Lower lobe of right lung (tissue), 2 donors: ENCODE results near the gene EIF4E3. TPM values are rescaled to one million over a fixed set of nuclear protein-coding genes. Genes with fewer than 3 reads are reported as not detected.

Experiments used
- ATAC-seq, 2 donors: fragments of 200-7000 bp; cut with Tn5 transposase; one replicate each; pipeline ENCODE4 v1.9.1; 2020 to 2022; ENCODE audit warnings: mild to moderate bottlenecking in 2 of 2, moderate library complexity in 2 of 2
- DNase-seq: peaks from one replicate; pipeline ENCODE4 v3.0.0-alpha.2; 2020
- H3K27ac ChIP-seq: fragments of 200-600 bp; one replicate; pipeline ENCODE4 v1.8.0; 2022
- H3K27me3 ChIP-seq: fragments of 200-600 bp; one replicate; pipeline ENCODE4 v1.8.0; 2022; ENCODE audit warnings: low read depth
- H3K36me3 ChIP-seq: fragments of 200-600 bp; one replicate; pipeline ENCODE4 v1.8.0; 2022; ENCODE audit warnings: mild to moderate bottlenecking
- H3K4me1 ChIP-seq: fragments of 200-600 bp; one replicate; pipeline ENCODE4 v1.8.0; 2022
- H3K4me3 ChIP-seq: fragments of 200-600 bp; one replicate; pipeline ENCODE4 v1.8.0; 2022; ENCODE audit warnings: mild to moderate bottlenecking
- H3K9me3 ChIP-seq: fragments of 200-600 bp; one replicate; pipeline ENCODE4 v1.8.0; 2022
- intact Hi-C: fragments of 100-400 bp; cut with DNase I; formaldehyde crosslinking; loops from one replicate; pipeline ENCODE4 v1.11.0; 2022
- total RNA-seq: library from RNA; stranded (reverse); fragmentation: NEBNext Ultra II Directional; extraction: Animal tissue kit (Norgen Biotek cat#: 25700); gene quantifications from one replicate; pipeline ENCODE4 v1.2.1, GENCODE V29; 2021
- TF ChIP-seq, protein P1 (sequence below): fragments of 200-600 bp; IDR thresholded peaks from one replicate; pipeline ENCODE4 v1.8.0; 2022; ENCODE audit warnings: antibody characterized with exemption, mild to moderate bottlenecking
- donor health status: DM: no; HTN: yes; CAD: no; lungs with severe emphysema.

The EIF4E3 gene
- total RNA-seq, 1 donor from 2014 or later = 29.0 TPM

DNA sequence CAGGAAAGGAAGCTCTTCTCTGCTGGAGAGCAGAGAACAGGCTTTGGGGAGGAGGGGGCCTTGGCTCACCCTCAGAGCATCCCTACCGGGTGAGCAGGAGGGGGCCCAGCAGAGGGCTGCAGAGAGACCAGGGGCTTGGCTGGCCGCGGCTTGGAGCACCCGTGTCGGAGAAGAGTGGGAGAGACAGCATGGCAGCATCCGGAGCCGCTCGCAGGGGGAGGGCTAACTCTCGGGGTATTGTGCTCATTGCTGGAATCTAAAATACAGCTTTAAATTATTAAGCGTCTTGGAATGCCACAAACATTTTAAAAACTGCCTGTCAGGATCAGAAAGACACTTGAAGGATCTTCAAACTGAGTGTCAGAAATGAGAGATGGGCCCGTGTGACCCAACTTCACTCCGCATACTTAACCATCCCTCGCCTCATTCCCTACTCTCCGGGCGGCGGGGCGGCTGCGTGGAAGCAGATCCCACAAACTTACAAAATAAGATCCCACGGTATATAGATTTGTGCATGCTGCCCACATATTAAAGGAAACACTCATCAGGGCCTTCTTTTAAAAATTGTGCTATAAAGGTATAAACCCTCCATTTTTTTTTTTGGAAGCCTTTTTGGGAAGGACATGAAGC, 53.9 kb downstream of the EIF4E3 start:
- DNase-seq (no peak), ATAC-seq (no peak)
- H3K4me1 ChIP-seq = no peaks in the 10 kb centered on the region
- TF ChIP-seq, protein P1, sequence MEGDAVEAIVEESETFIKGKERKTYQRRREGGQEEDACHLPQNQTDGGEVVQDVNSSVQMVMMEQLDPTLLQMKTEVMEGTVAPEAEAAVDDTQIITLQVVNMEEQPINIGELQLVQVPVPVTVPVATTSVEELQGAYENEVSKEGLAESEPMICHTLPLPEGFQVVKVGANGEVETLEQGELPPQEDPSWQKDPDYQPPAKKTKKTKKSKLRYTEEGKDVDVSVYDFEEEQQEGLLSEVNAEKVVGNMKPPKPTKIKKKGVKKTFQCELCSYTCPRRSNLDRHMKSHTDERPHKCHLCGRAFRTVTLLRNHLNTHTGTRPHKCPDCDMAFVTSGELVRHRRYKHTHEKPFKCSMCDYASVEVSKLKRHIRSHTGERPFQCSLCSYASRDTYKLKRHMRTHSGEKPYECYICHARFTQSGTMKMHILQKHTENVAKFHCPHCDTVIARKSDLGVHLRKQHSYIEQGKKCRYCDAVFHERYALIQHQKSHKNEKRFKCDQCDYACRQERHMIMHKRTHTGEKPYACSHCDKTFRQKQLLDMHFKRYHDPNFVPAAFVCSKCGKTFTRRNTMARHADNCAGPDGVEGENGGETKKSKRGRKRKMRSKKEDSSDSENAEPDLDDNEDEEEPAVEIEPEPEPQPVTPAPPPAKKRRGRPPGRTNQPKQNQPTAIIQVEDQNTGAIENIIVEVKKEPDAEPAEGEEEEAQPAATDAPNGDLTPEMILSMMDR = no peak
- H3K27me3 ChIP-seq = no peaks in the 10 kb centered on the region
- H3K36me3 ChIP-seq = no peaks in the 10 kb centered on the region
- intact Hi-C loops = no loop called here
- H3K27ac ChIP-seq = no peak overlapping the region
- H3K4me3 ChIP-seq = no peak overlapping the region
- no peaks in the 10 kb centered on the region for H3K9me3 ChIP-seq

DNA sequence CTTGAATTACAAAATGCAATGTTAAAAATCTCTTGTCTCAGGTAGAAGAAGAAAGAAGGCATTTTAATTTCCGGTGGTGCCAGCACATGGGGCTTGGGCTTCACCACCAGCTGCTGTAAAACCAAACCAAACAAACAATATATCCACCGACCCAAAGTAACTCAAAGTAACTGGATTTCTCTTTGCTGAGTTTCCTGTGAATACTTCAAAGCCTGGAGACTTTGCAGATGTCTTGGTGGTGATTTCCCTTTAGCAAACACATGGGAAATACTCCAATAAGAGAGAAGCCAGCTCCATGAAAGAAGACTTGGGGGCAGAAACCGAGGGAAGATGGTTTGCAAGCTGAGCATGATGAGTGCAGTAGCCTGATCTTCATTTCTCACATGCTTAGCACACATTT, 62.6 kb downstream of the EIF4E3 start:
- no peak overlapping the region for H3K4me3 ChIP-seq
- no peaks in the 10 kb centered on the region for H3K36me3 ChIP-seq
- H3K9me3 ChIP-seq = peaks cover 2% of the 10 kb centered on the region
- intact Hi-C loops = no loop called here
- no peaks in the 10 kb centered on the region for H3K27me3 ChIP-seq
- H3K4me1 ChIP-seq = no peaks in the 10 kb centered on the region
- DNase-seq (no peak), ATAC-seq (no peak)
- no peak overlapping the region for H3K27ac ChIP-seq
- TF ChIP-seq, protein P1 = no peak

DNA sequence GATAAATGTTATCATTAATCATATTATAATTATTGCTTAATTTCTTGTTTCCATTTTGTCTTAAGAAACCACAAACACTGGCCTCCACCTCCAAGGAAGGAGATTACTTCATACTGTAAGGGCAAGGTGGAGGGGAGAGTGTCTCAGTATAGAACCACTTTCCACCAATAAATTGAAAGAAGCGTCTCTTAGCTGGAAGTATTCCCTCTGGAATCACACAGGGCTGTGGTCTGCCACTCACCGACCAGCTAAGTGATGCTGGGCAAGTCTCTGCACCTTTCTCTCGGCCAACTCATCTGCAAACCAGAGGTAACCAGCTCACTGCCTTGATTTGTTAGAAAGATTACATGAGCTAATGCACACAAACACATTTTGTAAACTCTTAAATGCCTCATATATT, 63.1 kb downstream of the EIF4E3 start:
- DNase-seq = no peak
- ATAC-seq = no peak
- Histone ChIP-seq H3K4me3 (no peak overlapping the region), H3K27me3 (no peaks in the 10 kb centered on the region), H3K9me3 (peaks cover 2% of the 10 kb centered on the region), H3K4me1 (no peaks in the 10 kb centered on the region), H3K27ac (no peak overlapping the region), H3K36me3 (no peaks in the 10 kb centered on the region)
- TF ChIP-seq, protein P1 = no peak
- intact Hi-C loops = no loop called here

DNA sequence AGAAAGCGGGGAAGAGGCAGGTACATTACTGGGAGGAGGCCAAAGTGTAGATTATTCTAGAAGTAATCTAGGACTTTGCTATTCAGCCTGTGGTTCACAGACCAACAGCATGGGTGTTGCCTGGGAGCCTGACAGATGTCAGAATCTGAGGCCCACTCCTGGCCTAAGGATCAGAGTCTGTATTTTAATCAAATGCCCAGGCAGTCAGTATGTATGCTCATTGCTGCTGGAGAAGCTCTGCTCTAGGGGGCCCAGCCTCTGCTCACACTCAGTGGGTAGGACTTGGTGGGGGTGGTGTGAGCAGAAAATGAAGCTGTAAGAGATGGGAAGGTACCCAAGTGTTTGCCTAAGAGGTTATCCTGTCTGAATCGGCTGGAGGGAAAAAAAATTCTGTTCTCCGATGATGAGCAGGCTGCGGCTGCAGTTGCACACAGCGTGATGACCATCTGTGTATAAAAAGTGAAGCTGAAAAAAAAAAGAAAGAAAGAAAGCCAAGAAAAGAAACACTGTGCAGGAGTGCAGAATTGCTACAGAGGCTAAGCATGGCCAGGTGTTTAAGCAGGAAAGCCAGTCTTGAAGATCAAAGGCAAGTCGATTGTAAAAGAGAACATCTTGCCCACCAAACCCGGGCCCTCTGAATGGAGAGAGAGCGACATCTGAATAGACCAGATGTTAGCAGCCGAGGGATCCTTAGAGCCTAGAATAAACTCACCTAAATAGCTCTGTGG, 65.2 kb downstream of the EIF4E3 start:
- TF ChIP-seq, protein P1 = no peak
- no peak for DNase-seq

DNA sequence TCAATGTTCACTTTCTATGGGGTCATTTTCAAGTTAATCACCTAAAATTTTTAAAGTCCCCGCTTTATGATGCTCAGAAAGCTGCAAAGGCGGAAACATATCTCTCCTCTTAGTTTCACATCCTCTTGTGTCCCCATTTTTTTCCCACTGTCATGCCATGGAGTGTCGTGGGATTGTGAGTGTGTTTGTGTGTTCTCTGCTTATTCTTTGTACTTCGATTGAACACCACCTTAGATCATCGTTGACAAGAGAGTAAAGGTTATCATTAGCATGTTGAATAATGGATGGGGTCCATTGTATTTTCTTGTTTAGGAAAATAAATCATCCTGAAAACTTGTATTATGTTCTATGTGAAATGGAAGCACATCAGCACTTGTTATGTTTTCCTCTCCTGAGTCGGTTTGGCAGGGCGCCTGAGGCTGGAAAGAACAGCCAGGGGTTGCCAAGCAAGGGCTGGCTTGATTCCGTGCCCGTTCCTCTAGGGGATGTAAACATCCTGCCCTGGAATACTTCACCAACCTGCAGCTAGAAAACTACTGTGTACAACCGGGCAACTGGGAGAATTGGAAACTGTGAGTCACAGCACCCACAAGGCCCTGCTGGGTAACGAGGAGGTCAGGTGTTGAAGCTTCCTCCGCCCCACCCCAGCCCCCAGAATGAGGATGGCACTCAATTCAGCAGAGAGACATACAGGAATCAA, 67.2 kb downstream of the EIF4E3 start:
- H3K4me1 ChIP-seq = no peaks in the 10 kb centered on the region
- TF ChIP-seq, protein P1 = no peak
- no peak overlapping the region for H3K4me3 ChIP-seq
- peak; percentile 93 to 95 for ATAC-seq
- H3K9me3 ChIP-seq = no peaks in the 10 kb centered on the region
- peak overlapping the region; percentile 18 for H3K27ac ChIP-seq
- H3K36me3 ChIP-seq = no peaks in the 10 kb centered on the region
- peak; percentile 91 for DNase-seq
- intact Hi-C loops = loop anchor here (10.0 kb wide), 1 partner anchor 1113 kb away; no protein-coding TSS in a partner anchor
- no peaks in the 10 kb centered on the region for H3K27me3 ChIP-seq

More for the DNA sequence above, 65.2 kb downstream of the EIF4E3 start:
- Histone ChIP-seq H3K27ac (no peak overlapping the region), H3K4me3 (no peak overlapping the region), H3K9me3 (no peaks in the 10 kb centered on the region), H3K4me1 (no peaks in the 10 kb centered on the region), H3K36me3 (no peaks in the 10 kb centered on the region), H3K27me3 (no peaks in the 10 kb centered on the region)
- intact Hi-C loops = loop anchor here (10.0 kb wide), 1 partner anchor 1115 kb away; no protein-coding TSS in a partner anchor
- no peak for ATAC-seq
